GM19452 (cell line): Measurements from ENCODE around the gene PRKX.
"Not testable (repeated sequence)": the region's sequence is repeated elsewhere in the genome, so short reads cannot be mapped to it uniquely, and the experiment has no call there.

Source experiments
- ATAC-seq: cut with Tn5 transposase; IDR thresholded peaks from one replicate; pipeline ENCODE4 v1.9.1; 2021; ENCODE audit not compliant: unreplicated experiment

PRKX gene

DNA sequence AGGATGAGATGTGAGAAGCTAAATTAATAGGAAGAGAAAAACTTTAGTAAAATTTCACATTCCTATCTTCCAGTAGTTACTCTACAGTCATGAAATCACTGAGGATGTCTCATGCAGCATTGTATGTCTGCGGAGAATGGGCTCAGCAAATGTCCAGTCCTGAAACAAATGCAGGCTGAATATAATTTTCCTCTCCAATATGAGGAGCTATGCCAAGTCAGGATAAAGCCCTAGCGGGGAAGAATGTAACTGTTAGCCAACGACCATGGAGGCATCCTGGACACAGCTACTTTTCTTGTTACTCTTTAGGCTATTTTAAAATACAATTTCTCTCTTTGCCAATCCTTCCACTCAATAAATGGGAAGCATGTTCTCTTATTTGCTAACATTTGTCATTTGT, 127.7 kb downstream of the PRKX start:
- no peak for ATAC-seq

GRCh38 chrX:3584415-3584996, 128.9 kb downstream of the PRKX start:
- no peak for ATAC-seq

- ATAC-seq = no peak
Measured at GRCh38 chrX:3582451-3582850, 131.0 kb downstream of the PRKX start.

GRCh38 chrX:3581609-3582108, 131.8 kb downstream of the PRKX start:
- no peak for ATAC-seq

DNA sequence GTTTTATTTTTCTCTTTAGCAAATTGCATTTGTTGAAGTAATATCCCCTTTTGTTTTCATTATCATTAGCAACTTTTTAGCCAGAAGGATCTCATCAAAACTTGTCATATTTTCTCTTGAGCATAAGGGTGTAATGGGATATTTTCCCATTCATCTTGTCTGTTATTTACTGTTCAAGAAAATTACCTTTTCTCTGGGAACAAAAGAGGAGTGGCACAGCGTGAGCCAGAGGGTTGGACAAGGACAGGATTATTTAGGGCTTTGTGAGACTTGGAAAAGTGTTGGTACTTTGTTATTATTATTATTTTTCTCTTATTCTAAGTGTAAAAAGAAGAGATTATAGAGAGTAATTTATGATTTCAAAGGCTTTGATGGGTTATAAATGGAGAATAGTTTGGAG, 135.9 kb downstream of the PRKX start:
- no peak for ATAC-seq

DNA sequence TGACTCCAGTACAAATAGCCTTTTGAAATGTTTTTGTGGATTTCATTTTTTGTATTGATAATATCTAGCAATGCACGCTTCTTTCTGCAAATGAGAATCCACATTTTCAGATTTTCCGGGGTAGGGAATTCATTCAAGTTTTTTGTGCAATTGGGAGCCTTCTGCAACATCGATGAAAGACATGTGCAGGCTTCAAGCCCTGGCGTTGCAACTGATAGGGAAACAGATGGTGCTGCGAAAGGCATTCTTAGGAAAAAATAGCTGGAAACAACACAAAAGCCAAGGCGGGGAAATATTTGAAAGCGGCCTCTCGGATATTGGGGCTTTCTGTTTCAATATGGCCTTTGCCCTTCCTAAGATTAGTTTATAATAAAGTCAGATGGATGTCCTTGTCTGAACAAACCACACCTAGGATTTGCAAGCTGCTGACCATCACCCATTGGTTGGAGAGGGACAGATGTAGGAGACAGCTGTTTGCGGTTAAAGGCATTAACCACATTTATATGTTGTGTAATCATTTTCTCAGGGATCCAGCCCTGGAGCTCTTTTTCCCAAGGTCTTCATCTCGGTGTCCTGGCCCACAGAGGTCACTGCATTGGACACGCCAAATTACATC, 136.5 kb downstream of the PRKX start:
- ATAC-seq = no peak

GRCh38 chrX:3567686-3568085, 145.8 kb downstream of the PRKX start:
- no peak for ATAC-seq

GRCh38 chrX:3563451-3563850, 150.0 kb downstream of the PRKX start:
- ATAC-seq = no peak

DNA sequence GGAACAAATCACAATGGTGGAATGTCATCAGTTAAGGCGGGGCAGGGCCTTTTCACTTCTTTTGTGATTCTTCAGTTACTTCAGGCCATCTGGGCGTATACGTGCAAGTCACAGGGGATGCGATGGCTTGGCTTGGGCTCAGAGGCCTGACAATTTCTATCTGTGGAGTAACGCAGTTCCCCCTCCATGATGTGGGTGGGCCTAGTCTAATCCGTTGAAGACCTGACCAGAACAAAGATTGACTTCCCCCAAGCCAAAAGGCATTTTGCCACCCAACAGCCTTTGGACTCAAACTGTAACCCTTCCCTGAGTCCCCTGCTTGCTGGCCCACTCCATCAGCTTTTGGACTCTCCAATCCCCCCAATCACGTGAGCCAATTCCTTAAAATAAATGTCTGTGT, 153.4 kb downstream of the PRKX start:
- ATAC-seq = not testable (repeated sequence)
